Middle frontal gyrus (tissue), 1 donor: ENCODE measurements around the gene FBXL5.

Experiments
- DNase-seq: peaks from one replicate; pipeline ENCODE4 v3.0.0-alpha.2; 2015; ENCODE audit warnings: low spot score; ENCODE audit errors: extremely low spot score

FBXL5 gene

GRCh38 chr4:15677507-15677988 is 22.4 kb upstream of the FBXL5 start:
- DNase-seq, result no peak

- no peak for DNase-seq
Observed at GRCh38 chr4:15676899-15677298, 21.7 kb upstream of the FBXL5 start.

GRCh38 chr4:15676039-15676438 is 20.9 kb upstream of the FBXL5 start:
- no peak for DNase-seq

- no peak for DNase-seq
Observed at GRCh38 chr4:15675356-15675755, 20.2 kb upstream of the FBXL5 start.

GRCh38 chr4:15674926-15675325 is 19.8 kb upstream of the FBXL5 start:
- no peak for DNase-seq

- DNase-seq, result no peak
Observed at GRCh38 chr4:15674046-15674445, 18.9 kb upstream of the FBXL5 start.

- no peak for DNase-seq
Observed at GRCh38 chr4:15673337-15673736, 18.2 kb upstream of the FBXL5 start.

- no peak for DNase-seq
Observed at GRCh38 chr4:15672101-15672500, 16.9 kb upstream of the FBXL5 start.

- DNase-seq, result no peak
Observed at GRCh38 chr4:15670576-15670975, 15.4 kb upstream of the FBXL5 start.

- no peak for DNase-seq
Observed at GRCh38 chr4:15668566-15669435, 13.6 kb upstream of the FBXL5 start.

GRCh38 chr4:15667006-15667405 is 11.8 kb upstream of the FBXL5 start:
- no peak for DNase-seq

- DNase-seq, result no peak
Observed at GRCh38 chr4:15665753-15666365, 10.7 kb upstream of the FBXL5 start.

GRCh38 chr4:15659768-15660570 is 4.8 kb upstream of the FBXL5 start:
- DNase-seq, result no peak

- no peak for DNase-seq
Observed at GRCh38 chr4:15658781-15659180, 3.6 kb upstream of the FBXL5 start.

- no peak for DNase-seq
Observed at GRCh38 chr4:15658136-15658770, 3.1 kb upstream of the FBXL5 start.

- DNase-seq, result no peak
Observed at GRCh38 chr4:15657366-15657765, 2.2 kb upstream of the FBXL5 start.

- no peak for DNase-seq
Observed at GRCh38 chr4:15656038-15656470, 897 bp upstream of the FBXL5 start.

- DNase-seq, result no peak
Observed at GRCh38 chr4:15654593-15655222, 449 bp downstream of the FBXL5 start.

- DNase-seq, result no peak
Observed at GRCh38 chr4:15653864-15654592, 1.1 kb downstream of the FBXL5 start.

- DNase-seq, result no peak
Observed at GRCh38 chr4:15653420-15653819, 1.7 kb downstream of the FBXL5 start.
